DOHH2 (cell line): ENCODE data around the gene AKR1C8.

Experiments used
- CTCF ChIP-seq: fragments of 200-600 bp; sonication (generic); IDR thresholded peaks from one replicate; pipeline ENCODE4 v1.5.1; 2014; ENCODE audit warnings: antibody characterized with exemption, mild to moderate bottlenecking, low read depth, low read length; ENCODE audit not compliant: poor library complexity, severe bottlenecking
- EZH2phosphoT487 ChIP-seq: fragments of 200-600 bp; sonication (generic); IDR thresholded peaks from 2 replicates; pipeline ENCODE4 v1.6.1; 2017; ENCODE audit warnings: borderline replicate concordance, mild to moderate bottlenecking, antibody characterized with exemption, low read length, moderate library complexity, mixed read lengths

GRCh38 chr10:5135581-5135980, 49.4 kb downstream of the AKR1C8 start:
- TF ChIP-seq CTCF = no peak
- no peak for TF ChIP-seq EZH2phosphoT487
